NCI-H1694 treated with DMSO at 0.1 percent for 48 hours (cell line): ENCODE measurements around the gene DDX41.
"Not testable (repeated sequence)": the region's sequence is repeated elsewhere in the genome, so short reads cannot be mapped to it uniquely, and the experiment has no call there.

ENCODE experiments used
- DNase-seq: peaks from one replicate; lab custom pipeline; 2025; lab: John Stamatoyannopoulos, UW

DDX41 gene

DNA sequence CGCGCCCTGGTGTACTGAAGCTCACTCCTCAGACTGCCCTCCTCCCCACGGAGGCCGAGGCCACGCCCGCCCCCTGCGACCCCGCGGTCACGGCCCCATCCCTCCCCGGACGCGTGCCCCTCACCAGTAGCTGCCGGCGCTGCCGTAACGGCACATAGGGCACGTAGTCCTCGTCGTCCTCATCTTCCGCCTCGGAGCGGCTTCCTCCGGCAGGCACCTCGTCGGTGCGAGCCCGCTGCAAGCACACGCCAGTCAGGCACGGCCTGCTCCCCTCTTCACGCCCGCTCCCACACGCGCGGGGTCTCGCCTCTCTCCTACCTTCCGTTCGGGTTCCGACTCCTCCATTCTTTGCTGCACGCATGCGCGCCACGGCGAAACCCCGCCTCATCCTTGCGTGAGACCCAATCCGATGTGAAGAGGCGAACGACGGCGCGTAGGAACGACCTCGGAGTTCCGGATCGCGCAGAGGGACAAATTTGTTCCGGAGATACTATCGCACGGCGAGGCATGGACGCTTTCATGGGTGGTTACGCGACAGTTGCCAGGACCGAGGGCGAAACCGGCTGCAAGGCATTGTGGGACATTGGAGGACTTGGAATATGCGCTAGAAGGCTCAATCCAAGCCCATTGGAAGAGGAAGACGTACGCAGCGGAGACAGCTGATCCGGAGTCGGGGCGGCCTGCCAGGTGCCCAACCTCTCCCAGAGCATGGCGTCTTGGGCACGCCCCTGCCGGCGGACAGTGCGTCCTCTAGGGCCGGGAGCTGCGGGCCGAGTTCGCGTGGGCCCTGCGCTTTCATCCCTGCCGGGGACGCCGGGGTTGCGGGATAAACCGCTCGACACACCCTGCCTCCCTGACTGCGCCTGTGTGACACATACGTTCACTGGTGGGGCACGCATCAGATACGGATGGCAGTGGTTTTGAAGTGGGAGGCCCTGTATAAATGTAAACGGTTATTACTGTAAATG lies at the start of gene DDX41:
Gene DDX41 (minus strand): TSS at position 361 of the 968 bp plus-strand sequence. CDS start 16 bp downstream, at position 345.
- DNase-seq, result peak; percentile 95

DNA sequence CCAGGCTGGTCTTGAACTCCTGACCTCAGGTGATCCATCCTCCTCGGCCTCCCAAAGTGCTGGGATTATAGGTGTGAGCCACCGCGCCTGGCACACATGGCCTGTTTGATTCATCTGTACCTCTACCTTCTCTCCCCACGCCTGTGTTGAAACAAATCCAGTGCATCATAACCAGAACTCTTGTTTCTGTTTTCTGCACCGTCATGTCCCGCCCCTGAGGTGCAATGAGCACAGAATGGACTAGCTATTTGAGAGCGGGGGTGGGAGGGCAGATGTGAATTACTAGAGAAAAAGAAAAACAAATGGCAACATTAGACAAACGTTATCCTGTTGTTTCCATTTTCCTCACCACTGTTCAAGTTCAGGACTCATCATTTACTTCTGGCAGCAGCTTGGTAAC lies 48.3 kb upstream of the DDX41 start:
- no peak for DNase-seq

DNA sequence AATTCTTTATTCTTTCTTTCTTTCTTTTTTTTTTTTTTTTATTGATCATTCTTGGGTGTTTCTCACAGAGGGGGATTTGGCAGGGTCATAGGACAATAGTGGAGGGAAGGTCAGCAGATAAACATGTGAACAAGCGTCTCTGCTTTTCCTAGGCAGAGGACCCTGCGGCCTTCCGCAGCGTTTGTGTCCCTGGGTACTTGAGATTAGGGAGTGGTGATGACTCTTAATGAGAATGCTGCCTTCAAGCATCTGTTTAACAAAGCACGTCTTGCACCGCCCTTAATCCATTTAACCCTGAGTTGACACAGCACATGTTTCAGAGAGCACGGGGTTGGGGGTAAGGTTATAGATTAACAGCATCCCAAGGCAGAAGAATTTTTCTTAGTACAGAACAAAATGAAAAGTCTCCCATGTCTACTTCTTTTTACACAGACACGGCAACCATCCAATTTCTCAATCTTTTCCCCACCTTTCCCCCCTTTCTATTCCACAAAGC lies 42.7 kb upstream of the DDX41 start:
- DNase-seq, result not testable (repeated sequence)

DNA sequence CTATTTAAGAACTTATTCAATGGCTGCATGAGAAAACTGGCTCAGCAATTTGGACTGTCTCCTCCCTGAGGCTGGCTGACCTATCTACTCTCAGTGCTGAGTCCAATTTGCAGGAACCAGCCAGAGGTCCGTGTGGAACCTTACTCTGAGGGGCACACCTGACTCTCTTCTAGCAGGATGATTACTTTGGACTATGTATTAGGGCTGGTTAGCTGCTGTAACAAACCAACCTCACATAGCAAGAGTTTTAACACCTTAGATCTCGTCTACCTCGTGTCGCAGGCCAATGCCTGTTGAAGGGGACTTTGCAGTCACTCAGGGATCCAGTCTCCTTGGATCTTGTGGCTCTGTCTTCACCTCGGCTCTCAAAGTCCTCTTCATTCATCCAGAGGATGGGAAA lies 41.0 kb upstream of the DDX41 start:
- DNase-seq, result no peak

DNA sequence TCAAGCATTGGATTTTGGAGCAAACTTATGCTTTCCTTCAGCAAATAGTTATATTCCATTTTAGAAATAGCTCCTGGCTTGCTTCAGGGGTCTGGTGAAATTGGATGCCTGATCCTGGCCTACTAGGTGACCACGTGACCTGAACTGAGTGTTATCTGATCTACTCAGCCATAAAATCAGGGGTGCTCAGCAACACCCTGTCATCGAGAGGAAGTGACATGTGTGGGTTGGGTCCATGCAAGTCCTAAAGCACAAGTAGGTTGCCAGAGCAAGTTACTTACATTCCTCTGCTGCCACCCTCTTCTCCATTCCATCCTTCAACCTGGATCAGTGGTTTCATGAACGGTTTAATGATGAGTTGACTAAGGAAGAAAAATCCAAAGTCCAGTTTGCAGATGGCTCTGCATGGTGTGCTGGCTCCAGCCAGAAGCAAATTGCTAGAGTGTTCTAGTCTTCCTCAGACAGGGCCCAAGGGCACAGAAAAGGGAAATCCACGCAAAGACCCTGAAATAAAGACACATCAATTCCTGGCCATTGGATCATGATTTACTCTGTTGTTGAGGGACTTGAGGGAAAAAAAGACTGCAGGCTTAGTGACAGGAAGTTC lies 40.4 kb upstream of the DDX41 start:
- no peak for DNase-seq

DNA sequence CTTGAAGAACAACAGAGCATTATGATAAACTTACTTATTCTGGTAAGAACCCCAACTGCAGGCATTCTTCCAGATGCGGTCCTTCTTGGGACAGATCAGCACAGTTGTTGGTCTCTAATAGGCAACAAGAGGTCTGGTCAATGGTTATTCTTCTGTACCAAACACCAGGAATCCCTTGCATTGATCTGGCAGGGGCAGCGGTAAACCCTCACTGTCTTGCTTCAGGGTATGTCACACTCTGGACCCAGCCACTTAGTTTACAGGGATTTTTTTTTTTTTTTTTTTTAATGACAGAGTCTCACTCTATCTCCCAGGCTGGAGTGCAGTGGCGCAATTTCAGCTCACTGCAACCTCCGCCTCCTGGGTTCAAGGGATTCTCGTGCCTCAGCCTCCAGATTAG lies 38.9 kb upstream of the DDX41 start:
- DNase-seq, result no peak

DNA sequence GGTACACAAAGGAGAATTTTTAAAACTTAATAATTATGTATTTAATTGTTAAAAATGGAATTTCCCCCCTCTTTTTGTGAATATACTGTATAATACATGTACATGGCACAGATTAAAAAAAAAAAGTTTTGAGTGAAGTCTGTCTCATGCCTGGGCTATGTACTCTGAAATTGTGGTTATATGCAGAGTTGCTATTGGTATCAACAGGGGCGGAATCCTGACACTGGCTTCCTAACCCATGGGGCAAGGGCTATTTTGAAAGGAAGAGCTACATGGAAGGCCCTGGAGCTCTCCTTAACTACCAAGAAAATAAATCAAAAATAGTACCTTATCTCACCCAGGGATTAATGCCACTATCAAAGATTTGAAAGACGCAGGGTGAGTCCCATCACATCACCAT lies 38.5 kb upstream of the DDX41 start:
- no peak for DNase-seq

DNA sequence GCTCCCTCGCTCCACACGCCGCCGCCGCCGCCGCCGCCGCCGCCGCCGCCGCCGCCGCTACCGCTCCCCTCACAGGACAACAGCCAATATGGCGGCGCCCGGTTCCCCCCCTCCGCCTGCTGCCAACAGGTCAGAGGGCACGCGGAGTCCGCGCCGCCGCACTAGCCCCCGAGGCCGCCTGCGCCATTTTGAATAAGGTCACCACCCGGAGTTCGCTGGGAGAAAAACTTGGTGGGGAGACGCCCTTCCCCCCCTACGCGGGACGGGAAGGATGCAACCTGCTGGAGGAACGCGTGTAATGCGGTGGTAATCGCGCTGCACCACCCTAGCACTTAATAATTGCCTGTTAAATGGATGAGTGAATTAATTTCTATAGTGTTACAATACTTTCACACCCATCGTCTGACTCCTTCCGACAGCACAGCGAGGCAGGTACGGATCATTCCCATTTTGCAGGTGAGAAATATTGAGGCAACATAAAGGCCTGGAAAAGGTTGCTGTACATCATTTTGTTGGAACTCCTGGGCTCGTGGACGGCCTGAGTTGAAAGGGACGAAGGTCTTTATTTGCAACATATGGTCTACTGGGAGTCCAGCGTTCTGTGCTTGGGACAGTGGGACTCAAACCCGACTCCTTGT lies 37.8 kb upstream of the DDX41 start, which contains the start of gene FAM193B:
Gene FAM193B (minus strand): TSS at position 90 of the 638 bp plus-strand sequence. CDS start 105 bp downstream, outside the sequence.
- DNase-seq, result peak; percentile 72

DNA sequence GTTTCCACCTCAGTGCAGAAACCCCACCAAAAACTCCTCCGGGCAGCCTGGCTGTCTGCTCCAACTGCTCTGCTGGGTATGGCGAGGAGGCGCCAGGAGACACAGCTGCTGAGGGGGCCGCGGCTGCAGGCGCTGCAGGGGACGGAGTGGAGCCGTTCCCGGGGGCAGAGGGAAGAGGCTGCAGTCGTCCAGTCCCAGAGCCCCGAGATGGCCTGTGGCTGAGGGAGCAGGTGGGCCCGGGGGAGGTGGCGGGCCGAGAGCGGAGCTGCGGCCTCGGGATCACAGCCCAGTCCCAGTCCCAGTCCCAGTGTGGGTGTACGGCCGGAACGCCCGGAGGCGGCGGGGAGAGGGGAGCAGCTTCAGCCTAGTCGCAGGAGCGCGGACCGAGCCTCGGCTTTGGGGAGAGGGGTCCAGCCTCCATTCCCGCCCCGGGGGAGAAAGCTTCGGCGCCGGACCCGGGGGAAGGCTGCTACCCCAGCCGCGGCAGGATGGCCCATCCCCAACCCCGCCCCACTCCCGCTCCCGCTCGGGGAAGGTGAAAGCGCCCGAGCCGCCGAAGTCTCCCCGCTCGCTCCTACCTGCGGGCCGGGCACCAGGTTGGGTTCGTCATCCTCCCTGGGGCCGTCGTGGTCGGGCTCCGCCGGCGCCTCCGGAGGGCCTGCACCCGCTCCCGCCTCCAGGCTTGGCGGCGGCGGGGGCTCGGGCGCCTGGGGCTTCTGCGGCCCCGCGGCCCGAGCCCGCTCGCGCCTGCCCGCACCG lies 37.1 kb upstream of the DDX41 start:
- DNase-seq, result no peak

DNA sequence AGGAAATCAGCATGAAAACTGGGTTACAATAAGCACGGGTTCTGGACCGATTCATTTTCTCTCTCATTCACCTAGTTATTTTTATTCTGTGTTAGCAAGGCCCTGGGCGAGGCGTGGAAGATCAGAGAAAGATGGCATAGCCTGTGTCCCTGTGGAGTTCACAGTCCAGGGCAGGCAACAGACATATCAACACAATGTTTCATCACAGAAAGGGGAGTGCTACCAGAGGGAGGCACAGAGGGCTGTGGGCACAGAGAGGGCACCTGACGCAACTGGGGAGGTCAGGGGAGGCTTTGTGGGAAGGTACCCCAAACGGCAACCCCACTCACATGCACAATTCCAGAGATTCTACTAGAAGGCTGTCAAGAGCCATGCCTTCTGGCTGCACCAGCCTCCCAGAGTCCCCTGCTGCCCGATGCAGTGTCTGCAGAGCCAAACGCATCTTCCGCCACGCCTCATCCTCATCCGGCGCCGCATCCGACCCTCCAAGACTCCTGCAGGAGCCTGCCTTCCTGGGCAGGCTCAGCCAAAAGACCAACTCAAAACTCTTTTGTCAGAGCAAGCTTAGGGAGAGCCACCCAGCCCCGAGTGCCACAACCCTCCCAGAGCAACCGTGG lies 36.2 kb upstream of the DDX41 start:
- no peak for DNase-seq

DNA sequence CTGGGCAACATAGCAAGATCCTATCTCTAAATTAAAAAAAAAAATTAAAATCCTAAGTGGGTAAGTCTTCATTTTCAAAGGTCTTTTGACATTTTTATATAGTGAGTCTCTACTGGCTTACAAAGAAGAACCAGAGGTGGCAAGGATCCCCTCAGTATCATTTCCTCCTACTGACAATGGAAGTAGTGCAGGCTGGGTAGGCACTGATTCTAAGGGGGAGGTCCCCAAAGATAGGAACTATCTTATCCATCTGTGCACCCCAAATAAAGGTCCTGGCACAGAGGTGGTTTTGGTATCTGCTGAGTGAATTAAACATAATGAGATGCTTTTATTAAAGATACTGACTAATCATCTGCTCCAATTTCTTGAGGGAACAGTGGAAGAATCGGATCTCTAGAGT lies 33.4 kb upstream of the DDX41 start:
- no peak for DNase-seq

DNA sequence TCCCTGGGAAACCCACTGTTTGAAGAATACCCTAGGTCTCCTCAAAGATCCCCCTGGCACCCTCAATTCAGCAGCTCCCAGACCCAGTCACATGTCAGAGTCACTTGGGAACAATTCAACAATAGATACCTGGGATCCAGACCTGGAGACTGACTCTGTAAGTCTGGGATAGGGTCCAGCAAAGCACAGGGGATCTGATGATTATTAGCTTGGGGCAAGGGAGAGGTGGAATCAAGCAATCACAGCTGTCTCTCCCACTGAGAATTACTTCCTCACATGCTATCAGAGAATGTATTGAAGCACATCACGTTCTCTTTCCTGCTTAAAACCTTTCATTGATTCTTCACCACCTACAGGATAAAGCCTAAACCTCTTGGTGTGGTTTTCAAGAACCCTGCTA lies 31.7 kb upstream of the DDX41 start:
- no peak for DNase-seq

DNA sequence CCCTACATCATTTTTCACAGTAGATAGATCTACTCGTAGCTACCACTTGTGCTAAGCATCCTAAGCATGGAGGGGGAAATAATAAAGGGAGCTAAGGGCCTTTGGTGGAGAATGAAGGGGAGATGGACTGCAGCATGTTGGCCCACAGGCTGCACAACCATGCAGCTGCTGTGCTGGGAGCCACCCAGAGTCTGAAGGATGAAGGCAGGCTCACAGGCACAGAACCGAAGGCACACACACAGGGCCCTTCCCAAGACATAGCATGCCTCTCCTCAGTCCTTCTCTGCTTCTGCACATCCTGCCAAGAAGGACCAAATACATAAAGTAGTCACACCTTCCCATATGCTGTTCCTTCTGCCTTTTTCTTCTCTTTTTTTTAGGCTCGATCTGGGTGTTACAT lies 31.0 kb upstream of the DDX41 start:
- DNase-seq, result no peak

DNA sequence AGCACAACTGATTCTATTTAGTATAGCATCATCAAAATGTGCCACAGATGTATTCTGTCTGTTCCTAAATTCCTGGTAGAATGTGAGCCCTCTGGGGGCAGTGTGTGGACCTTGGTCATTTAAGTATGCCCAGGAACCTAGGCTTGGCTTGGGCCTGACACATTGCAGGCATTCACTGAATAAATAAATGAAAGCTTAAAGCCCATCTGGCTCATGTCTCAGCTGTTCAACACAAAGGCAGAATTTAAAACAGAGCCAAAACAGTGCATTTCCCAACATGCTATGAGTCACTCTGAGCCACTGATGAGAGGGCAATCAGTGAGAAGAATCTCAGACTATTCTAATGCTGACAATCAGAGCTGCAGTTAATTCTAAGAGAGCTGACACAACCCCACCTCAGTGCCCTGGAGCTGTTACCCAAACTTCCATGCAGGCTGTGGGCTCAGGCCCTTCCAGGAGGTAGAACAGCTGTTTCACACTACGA lies 29.5 kb upstream of the DDX41 start:
- DNase-seq, result peak; percentile 46

DNA sequence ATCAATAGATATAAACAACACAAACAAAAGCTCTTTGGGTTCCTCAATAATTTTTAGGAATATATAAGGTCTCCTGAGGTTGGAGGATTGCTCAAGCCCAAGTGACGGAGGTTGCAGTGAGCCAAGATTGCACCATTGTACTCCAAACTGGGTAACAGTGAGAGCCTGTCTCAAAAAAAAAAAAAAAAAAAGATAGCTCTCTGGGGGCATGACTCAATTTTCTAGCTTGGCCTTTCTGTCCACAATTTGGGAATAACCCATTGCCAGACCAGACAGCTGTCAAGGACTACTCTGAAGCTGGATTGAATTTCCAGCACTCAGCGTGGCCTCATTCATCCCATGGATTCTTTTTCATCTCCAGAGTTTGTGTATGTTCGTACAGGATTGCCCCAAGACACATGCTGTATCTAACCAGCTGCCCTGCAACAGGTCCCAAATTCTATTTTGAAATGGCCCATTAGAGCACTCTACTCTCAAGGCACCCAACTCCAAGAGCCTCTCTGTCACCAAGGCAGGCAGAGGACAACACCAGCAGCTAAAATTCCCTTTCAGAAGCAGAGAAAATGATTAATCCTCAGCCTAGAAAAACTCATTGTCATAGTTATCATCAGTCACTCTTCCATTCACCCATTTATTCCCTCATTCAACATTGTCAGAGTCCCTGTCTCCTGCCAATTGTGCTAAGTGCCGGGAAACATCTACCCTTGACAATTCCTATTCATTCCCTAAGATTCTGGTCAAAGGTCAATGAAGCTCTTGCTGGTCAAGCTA lies 28.9 kb upstream of the DDX41 start:
- DNase-seq, result no peak

DNA sequence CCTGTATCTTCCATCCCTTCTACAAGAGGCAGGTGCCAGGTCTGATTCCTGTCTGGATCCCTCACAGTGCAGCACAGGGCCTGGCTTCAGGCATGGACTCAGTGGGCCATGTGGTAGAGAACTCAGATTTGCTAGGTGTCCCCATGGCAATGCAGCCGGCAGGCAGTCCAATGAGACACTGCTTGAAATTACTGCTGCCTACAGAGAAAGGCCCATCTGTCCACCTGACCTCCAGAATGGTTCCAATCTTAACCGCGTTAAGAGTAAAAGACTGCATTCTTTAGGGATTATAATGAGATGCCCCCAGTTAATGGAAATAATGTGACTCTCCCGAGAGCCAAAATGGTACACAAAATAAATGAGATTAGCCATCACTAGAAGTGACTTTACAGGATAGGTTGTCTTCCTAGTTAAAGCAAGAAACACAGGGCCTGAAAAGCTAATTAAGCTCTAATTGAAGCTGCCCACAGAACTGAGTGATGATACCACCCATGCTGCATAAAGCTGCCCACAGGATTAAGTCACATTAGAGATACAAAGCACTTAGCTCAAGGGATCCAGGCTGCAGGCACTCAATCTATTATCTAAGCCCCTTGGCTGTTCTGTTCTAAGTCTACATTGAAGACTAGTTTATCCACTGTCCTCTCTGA lies 26.2 kb upstream of the DDX41 start:
- no peak for DNase-seq

DNA sequence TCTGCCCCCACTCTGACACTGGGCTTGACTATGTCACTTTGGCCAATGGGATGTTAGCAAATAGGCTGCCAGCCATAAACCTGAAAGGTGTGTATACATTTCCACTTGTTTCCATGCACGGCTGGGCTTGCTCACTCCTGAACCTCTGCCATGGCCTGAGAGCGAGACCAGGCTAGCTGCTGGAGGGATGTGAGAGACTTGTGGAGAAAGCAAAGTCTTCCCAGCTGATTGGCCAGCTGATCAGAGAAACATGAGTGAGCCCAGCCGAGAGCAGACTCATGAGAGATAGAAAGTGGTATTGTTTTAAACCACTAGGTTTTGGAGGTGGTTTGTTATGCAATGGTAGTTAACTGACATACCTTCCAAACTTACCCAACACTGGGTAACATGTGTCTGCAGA lies 23.7 kb upstream of the DDX41 start:
- no peak for DNase-seq

DNA sequence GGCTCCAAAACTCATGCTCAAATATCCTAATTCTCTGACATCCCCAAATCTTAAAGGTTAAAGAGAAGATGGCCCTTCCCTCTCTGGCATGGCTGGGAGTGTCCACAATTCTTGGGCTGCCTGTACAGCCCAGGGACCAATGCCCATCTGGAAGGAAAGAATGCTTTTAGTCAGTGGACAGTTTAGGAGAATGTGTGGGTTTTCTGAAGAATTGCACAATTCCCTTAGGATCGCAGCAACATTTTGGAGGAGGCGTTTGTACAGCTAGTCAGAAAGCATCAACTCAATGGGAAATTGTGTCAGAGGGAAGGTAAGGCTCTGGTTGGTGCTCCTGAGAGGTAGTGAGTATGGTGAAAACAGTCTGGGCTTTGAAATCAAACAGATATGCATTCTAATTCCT lies 22.6 kb upstream of the DDX41 start:
- no peak for DNase-seq

DNA sequence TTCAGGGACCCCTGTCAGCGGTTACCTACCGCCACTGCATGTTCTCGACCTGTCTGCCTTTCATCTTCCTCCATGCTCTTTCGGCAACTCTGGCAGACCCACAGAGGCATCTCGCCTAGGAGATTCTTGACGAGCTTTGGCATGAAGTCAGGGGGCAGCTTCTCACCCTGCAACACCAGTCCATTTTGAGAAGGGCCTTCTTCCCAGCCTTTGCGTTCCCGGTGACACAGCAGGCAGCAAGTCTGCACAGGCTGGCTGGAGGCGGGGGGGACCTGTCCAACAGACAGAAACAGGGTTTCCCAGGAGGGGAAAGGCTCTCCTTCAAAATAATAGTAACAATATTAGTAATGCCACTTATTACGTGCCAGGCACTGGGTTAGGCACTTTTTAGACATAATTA lies 22.1 kb upstream of the DDX41 start:
- DNase-seq, result no peak
